Neural progenitor cell (in vitro differentiated cells): ENCODE results near the gene PRPH2.

Experiments used
- CTCF ChIP-seq: fragments of 200-600 bp; sonication (generic); IDR thresholded peaks from 2 replicates; pipeline ENCODE4 v1.5.1; 2017; ENCODE audit warnings: antibody characterized with exemption, mild to moderate bottlenecking
- EZH2phosphoT487 ChIP-seq: fragments of 200-600 bp; sonication (generic); IDR thresholded peaks from 2 replicates; pipeline ENCODE4 v1.6.1; 2017; ENCODE audit warnings: antibody characterized with exemption

GRCh38 chr6:42745640-42746462 lies 23.5 kb upstream of the PRPH2 start, which contains the start of gene TBCC:
- TF ChIP-seq CTCF (no peak), EZH2phosphoT487 (no peak)
